Trophoblast cell (in vitro differentiated cells and primary cell): ENCODE data around the gene LPP.

Experiments used
- DNase-seq, 2 donors: peaks; one replicate each; pipeline ENCODE4 v3.0.0-alpha.2; 2016
- H2AFZ ChIP-seq: 2 replicates; pipeline ENCODE4 v1.6.1; 2013; ENCODE audit warnings: low read length, moderate library complexity, mild to moderate bottlenecking; ENCODE audit not compliant: insufficient read depth, poor library complexity
- H2AK5ac ChIP-seq: 2 replicates; pipeline ENCODE4 v1.6.1; 2013; ENCODE audit warnings: mild to moderate bottlenecking, low read length
- H2BK120ac ChIP-seq: 2 replicates; pipeline ENCODE4 v1.6.1; 2013; ENCODE audit warnings: low read length, mild to moderate bottlenecking, moderate library complexity; ENCODE audit not compliant: insufficient read depth, poor library complexity
- H2BK12ac ChIP-seq: 2 replicates; pipeline ENCODE4 v1.6.1; 2013; ENCODE audit warnings: mild to moderate bottlenecking, low read length, moderate library complexity
- H2BK5ac ChIP-seq: 2 replicates; pipeline ENCODE4 v1.6.1; 2013; ENCODE audit warnings: low read length, low read depth, moderate library complexity, mild to moderate bottlenecking; ENCODE audit not compliant: poor library complexity
- H3K14ac ChIP-seq: 2 replicates; pipeline ENCODE4 v1.6.1; 2013; ENCODE audit warnings: mild to moderate bottlenecking, low read length
- H3K18ac ChIP-seq: 2 replicates; pipeline ENCODE4 v1.6.1; 2013; ENCODE audit warnings: mild to moderate bottlenecking, low read length
- H3K23ac ChIP-seq: 2 replicates; pipeline ENCODE4 v1.6.1; 2013; ENCODE audit warnings: low read length
- H3K27ac ChIP-seq: 2 replicates; pipeline ENCODE4 v1.5.1; 2013; ENCODE audit warnings: low read depth, mild to moderate bottlenecking, inconsistent platforms, low read length, moderate library complexity
- H3K27me3 ChIP-seq: 2 replicates; pipeline ENCODE4 v1.6.1; 2013; ENCODE audit warnings: inconsistent platforms, mild to moderate bottlenecking, low read length, moderate library complexity; ENCODE audit not compliant: insufficient read depth
- H3K36me3 ChIP-seq, 2 experiments: 1 replicate in 1 of 2; 2 replicates in 1 of 2; pipeline ENCODE4 v1.6.1; 2013; ENCODE audit warnings: low read length in 2 of 2, mild to moderate bottlenecking in 2 of 2, moderate library complexity in 1 of 2; ENCODE audit not compliant: insufficient read depth in 2 of 2, control insufficient read depth in 1 of 2
- H3K4ac ChIP-seq: 2 replicates; pipeline ENCODE4 v1.6.1; 2013; ENCODE audit warnings: low read depth, mild to moderate bottlenecking, low read length, moderate library complexity
- H3K4me1 ChIP-seq, 2 experiments: 1 replicate in 1 of 2; 2 replicates in 1 of 2; pipeline ENCODE4 v1.6.1; 2013; ENCODE audit warnings: low read length in 2 of 2, mild to moderate bottlenecking in 2 of 2, moderate library complexity in 1 of 2; ENCODE audit not compliant: insufficient read depth in 2 of 2, control insufficient read depth in 1 of 2
- H3K4me2 ChIP-seq: 2 replicates; pipeline ENCODE4 v1.6.1; 2013; ENCODE audit warnings: inconsistent platforms, mild to moderate bottlenecking, low read length, moderate library complexity
- H3K4me3 ChIP-seq: 2 replicates; pipeline ENCODE4 v1.5.1; 2013; ENCODE audit warnings: mild to moderate bottlenecking, low read depth, low read length, inconsistent platforms
- H3K79me1 ChIP-seq: one replicate; pipeline ENCODE4 v1.6.1; 2013; ENCODE audit warnings: low read length
- H3K79me2 ChIP-seq: 2 replicates; pipeline ENCODE4 v1.6.1; 2013; ENCODE audit warnings: low read length, mild to moderate bottlenecking; ENCODE audit not compliant: control insufficient read depth, insufficient read depth, poor library complexity
- H3K9ac ChIP-seq: 2 replicates; pipeline ENCODE4 v1.6.1; 2013; ENCODE audit warnings: mild to moderate bottlenecking, low read length
- H3K9me3 ChIP-seq: 2 replicates; pipeline ENCODE4 v1.6.1; 2013; ENCODE audit warnings: low read depth, mild to moderate bottlenecking, control low read depth, inconsistent platforms, low read length; ENCODE audit not compliant: insufficient read depth
- H4K12ac ChIP-seq: 2 replicates; pipeline ENCODE4 v1.6.1; 2013; ENCODE audit warnings: low read depth, mild to moderate bottlenecking, low read length, moderate library complexity
- H4K8ac ChIP-seq: 2 replicates; pipeline ENCODE4 v1.6.1; 2013; ENCODE audit warnings: low read depth, mild to moderate bottlenecking, low read length, moderate library complexity
- H4K91ac ChIP-seq: one replicate; pipeline ENCODE4 v1.6.1; 2013; ENCODE audit warnings: low read depth, mild to moderate bottlenecking, low read length, moderate library complexity
- WGBS: extraction: QIAGEN DNeasy Blood & Tissue Kit; methylation state at CpG from one replicate; pipeline ENCODE4 v1.1.7; 2013; ENCODE audit warnings: missing lambda C conversion rate; ENCODE audit not compliant: insufficient read length, insufficient coverage; ENCODE audit errors: extremely low coverage; 5-methylcytosine and 5-hydroxymethylcytosine counted together

The LPP gene

GRCh38 chr3:188432802-188433520 lies 279.0 kb downstream of the LPP start:
- Histone ChIP-seq H3K4ac (no peak overlapping the region), H3K4me3 (no peak overlapping the region), H3K79me1 (no peaks in the 10 kb centered on the region), H2BK12ac (no peak overlapping the region), H3K23ac (no peak overlapping the region), H4K8ac (no peak overlapping the region), H3K4me1 (peaks cover 0 to 2% of the 10 kb centered on the region in 2 experiments), H4K91ac (no peak overlapping the region), H3K14ac (no peak overlapping the region), H3K9me3 (no peaks in the 10 kb centered on the region), H2AK5ac (no peak overlapping the region), H4K12ac (no peak overlapping the region), H3K27me3 (no peaks in the 10 kb centered on the region), H2BK120ac (no peak overlapping the region), H3K9ac (no peak overlapping the region), H3K18ac (no peak overlapping the region), H3K36me3 (peaks cover 0 to under 1% of the 10 kb centered on the region in 2 experiments), H3K4me2 (no peak overlapping the region), H3K79me2 (no peaks in the 10 kb centered on the region), H2AFZ (no peak overlapping the region), H2BK5ac (no peak overlapping the region), H3K27ac (no peak overlapping the region)
- no CpG with 5 or more reads among the region's 6 CpGs for WGBS
- no peak for DNase-seq

- no peaks in the 10 kb centered on the region for H3K36me3 ChIP-seq
- no peaks in the 10 kb centered on the region for H3K79me2 ChIP-seq
- no peak overlapping the region for H3K27ac ChIP-seq
- no peak overlapping the region for H3K4ac ChIP-seq
- H3K4me1 ChIP-seq, result peaks cover 0 to 2% of the 10 kb centered on the region in 2 experiments
- no peak overlapping the region for H2AFZ ChIP-seq
- no peaks in the 10 kb centered on the region for H3K27me3 ChIP-seq
- H2BK12ac ChIP-seq, result no peak overlapping the region
- no peaks in the 10 kb centered on the region for H3K9me3 ChIP-seq
- no CpG with 5 or more reads among the region's 5 CpGs for WGBS
- H2AK5ac ChIP-seq, result no peak overlapping the region
- no peak overlapping the region for H3K18ac ChIP-seq
- H3K9ac ChIP-seq, result no peak overlapping the region
- no peak overlapping the region for H2BK5ac ChIP-seq
- no peak overlapping the region for H4K12ac ChIP-seq
- no peak overlapping the region for H3K4me2 ChIP-seq
- H3K79me1 ChIP-seq, result no peaks in the 10 kb centered on the region
- H2BK120ac ChIP-seq, result no peak overlapping the region
- H4K91ac ChIP-seq, result no peak overlapping the region
- no peak overlapping the region for H4K8ac ChIP-seq
- H3K23ac ChIP-seq, result no peak overlapping the region
- H3K4me3 ChIP-seq, result no peak overlapping the region
- no peak for DNase-seq
- no peak overlapping the region for H3K14ac ChIP-seq
Observed at GRCh38 chr3:188433521-188434150, 279.7 kb downstream of the LPP start.

GRCh38 chr3:188434594-188434993 lies 280.6 kb downstream of the LPP start:
- H3K9me3 ChIP-seq, result no peaks in the 10 kb centered on the region
- H3K4me2 ChIP-seq, result no peak overlapping the region
- no peak overlapping the region for H2AK5ac ChIP-seq
- no peak overlapping the region for H3K27ac ChIP-seq
- no peaks in the 10 kb centered on the region for H3K27me3 ChIP-seq
- no peak overlapping the region for H3K14ac ChIP-seq
- H3K9ac ChIP-seq, result no peak overlapping the region
- no peak overlapping the region for H2BK5ac ChIP-seq
- H3K18ac ChIP-seq, result no peak overlapping the region
- no peak overlapping the region for H2AFZ ChIP-seq
- H2BK120ac ChIP-seq, result no peak overlapping the region
- no peak overlapping the region for H2BK12ac ChIP-seq
- H4K91ac ChIP-seq, result no peak overlapping the region
- peaks cover 0 to 4% of the 10 kb centered on the region in 2 experiments for H3K4me1 ChIP-seq
- no peaks in the 10 kb centered on the region for H3K79me1 ChIP-seq
- no CpG with 5 or more reads among the region's 3 CpGs for WGBS
- H3K79me2 ChIP-seq, result no peaks in the 10 kb centered on the region
- no peak overlapping the region for H4K8ac ChIP-seq
- H3K4me3 ChIP-seq, result no peak overlapping the region
- no peak overlapping the region for H4K12ac ChIP-seq
- no peak overlapping the region for H3K4ac ChIP-seq
- no peaks in the 10 kb centered on the region for H3K36me3 ChIP-seq
- no peak overlapping the region for H3K23ac ChIP-seq
- no peak for DNase-seq

- H3K4ac ChIP-seq, result no peak overlapping the region
- H3K4me2 ChIP-seq, result no peak overlapping the region
- H3K79me2 ChIP-seq, result no peaks in the 10 kb centered on the region
- H3K4me3 ChIP-seq, result no peak overlapping the region
- H3K36me3 ChIP-seq, result no peaks in the 10 kb centered on the region
- H4K8ac ChIP-seq, result no peak overlapping the region
- H3K9me3 ChIP-seq, result no peaks in the 10 kb centered on the region
- no peak overlapping the region for H3K18ac ChIP-seq
- no peaks in the 10 kb centered on the region for H3K27me3 ChIP-seq
- H3K4me1 ChIP-seq, result peaks cover 0 to 4% of the 10 kb centered on the region in 2 experiments
- H2AK5ac ChIP-seq, result no peak overlapping the region
- no peak overlapping the region for H4K91ac ChIP-seq
- no peak overlapping the region for H2BK5ac ChIP-seq
- H3K23ac ChIP-seq, result no peak overlapping the region
- no peak overlapping the region for H3K27ac ChIP-seq
- no peak overlapping the region for H4K12ac ChIP-seq
- no CpG with 5 or more reads among the region's 1 CpG for WGBS
- H3K9ac ChIP-seq, result no peak overlapping the region
- H2BK120ac ChIP-seq, result no peak overlapping the region
- H2BK12ac ChIP-seq, result no peak overlapping the region
- no peak overlapping the region for H3K14ac ChIP-seq
- DNase-seq, result no peak
- H2AFZ ChIP-seq, result no peak overlapping the region
- H3K79me1 ChIP-seq, result no peaks in the 10 kb centered on the region
Observed at GRCh38 chr3:188435266-188435665, 281.3 kb downstream of the LPP start.
